Stromal cell of bone marrow (primary cell): ENCODE data around the gene OR52L1.
"Not testable (repeated sequence)": the region's sequence is repeated elsewhere in the genome, so short reads cannot be mapped to it uniquely, and the experiment has no call there.

Experiments used
- DNase-seq: peaks from one replicate; pipeline ENCODE4 v3.0.0-alpha.2; 2012; ENCODE audit warnings: low read depth

OR52L1 gene

GRCh38 chr11:5986885-5987284, at the start of gene OR52L1:
Gene OR52L1, minus strand, starts transcription at chr11:5986985. Its CDS starts 55 bp downstream, at chr11:5986930.
- DNase-seq, result no peak

GRCh38 chr11:6030708-6031405, 44.1 kb upstream of the OR52L1 start, which contains the start of gene OR56A1:
Gene OR56A1, minus strand, starts transcription at chr11:6030758. Its CDS starts 3,066 bp downstream, at chr11:6027692.
- no peak for DNase-seq

- no peak for DNase-seq
Measured at GRCh38 chr11:6027501-6027900, 40.7 kb upstream of the OR52L1 start.

GRCh38 chr11:6025056-6025455, 38.3 kb upstream of the OR52L1 start:
- no peak for DNase-seq

- DNase-seq, result peak; percentile 22
Measured at GRCh38 chr11:6022956-6023355, 36.2 kb upstream of the OR52L1 start.

GRCh38 chr11:6013042-6013441, 26.3 kb upstream of the OR52L1 start:
- DNase-seq, result no peak

GRCh38 chr11:6012035-6012668, 25.4 kb upstream of the OR52L1 start:
- DNase-seq, result no peak

GRCh38 chr11:6006846-6007245, 20.1 kb upstream of the OR52L1 start, which contains the start of gene OR56A4:
Gene OR56A4, minus strand, starts transcription at chr11:6006946. Its CDS starts 3,954 bp downstream, at chr11:6002992.
- DNase-seq, result no peak

- DNase-seq, result no peak
Measured at GRCh38 chr11:6006395-6006794, 19.6 kb upstream of the OR52L1 start.

GRCh38 chr11:6002202-6002699, 15.5 kb upstream of the OR52L1 start:
- no peak for DNase-seq

GRCh38 chr11:5994791-5995190, 8.0 kb upstream of the OR52L1 start:
- no peak for DNase-seq

GRCh38 chr11:5992604-5993251, 5.9 kb upstream of the OR52L1 start:
- DNase-seq, result no peak

- DNase-seq, result peak; percentile 30
Measured at GRCh38 chr11:5992150-5992549, 5.4 kb upstream of the OR52L1 start.

- DNase-seq, result no peak
Measured at GRCh38 chr11:5989203-5989602, 2.4 kb upstream of the OR52L1 start.

GRCh38 chr11:5983443-5983842, 3.3 kb downstream of the OR52L1 start:
- no peak for DNase-seq

- DNase-seq, result no peak
Measured at GRCh38 chr11:5973530-5973929, 13.3 kb downstream of the OR52L1 start.

- DNase-seq, result no peak
Measured at GRCh38 chr11:5968394-5968793, 18.4 kb downstream of the OR52L1 start, which contains the start of gene OR56A5. Gene OR56A5, minus strand, starts transcription at chr11:5968494. Its CDS starts 0 bp downstream, at chr11:5968494.

- no peak for DNase-seq
Measured at GRCh38 chr11:5967708-5968107, 19.1 kb downstream of the OR52L1 start.

GRCh38 chr11:5966958-5967357, 19.8 kb downstream of the OR52L1 start:
- no peak for DNase-seq

GRCh38 chr11:5960704-5961320, 26.0 kb downstream of the OR52L1 start:
- not testable (repeated sequence) for DNase-seq

GRCh38 chr11:5955586-5955985, 31.2 kb downstream of the OR52L1 start:
- no peak for DNase-seq

GRCh38 chr11:5941951-5942350, 44.8 kb downstream of the OR52L1 start, which contains the start of gene OR56A3:
Gene OR56A3, plus strand, starts transcription at chr11:5942251. Its CDS starts 5,096 bp downstream, at chr11:5947347.
- DNase-seq, result no peak
